Lung microvascular endothelial cell (primary cell): ENCODE measurements around the gene CEP192. TPM values are rescaled to one million over a fixed set of nuclear protein-coding genes. Genes with fewer than 3 reads are reported as not detected.
"Not testable (repeated sequence)": the region's sequence is repeated elsewhere in the genome, so short reads cannot be mapped to it uniquely, and the experiment has no call there.

ENCODE experiments used
- DNase-seq, 2 donors: peaks; one replicate each; pipeline versions ENCODE4 v3.0.0 to v3.0.0-alpha.2; 2010; ENCODE audit warnings: low read depth in 2 of 2
- total RNA-seq: library from RNA; depleted of rRNA; stranded (reverse); fragments of >200 nt; gene quantifications from 2 replicates; pipeline ENCODE4 v1.2.1, GENCODE V29; 2014

Gene CEP192
- total RNA-seq, 1 donor from 2014 or later, result 24.4 TPM

DNA sequence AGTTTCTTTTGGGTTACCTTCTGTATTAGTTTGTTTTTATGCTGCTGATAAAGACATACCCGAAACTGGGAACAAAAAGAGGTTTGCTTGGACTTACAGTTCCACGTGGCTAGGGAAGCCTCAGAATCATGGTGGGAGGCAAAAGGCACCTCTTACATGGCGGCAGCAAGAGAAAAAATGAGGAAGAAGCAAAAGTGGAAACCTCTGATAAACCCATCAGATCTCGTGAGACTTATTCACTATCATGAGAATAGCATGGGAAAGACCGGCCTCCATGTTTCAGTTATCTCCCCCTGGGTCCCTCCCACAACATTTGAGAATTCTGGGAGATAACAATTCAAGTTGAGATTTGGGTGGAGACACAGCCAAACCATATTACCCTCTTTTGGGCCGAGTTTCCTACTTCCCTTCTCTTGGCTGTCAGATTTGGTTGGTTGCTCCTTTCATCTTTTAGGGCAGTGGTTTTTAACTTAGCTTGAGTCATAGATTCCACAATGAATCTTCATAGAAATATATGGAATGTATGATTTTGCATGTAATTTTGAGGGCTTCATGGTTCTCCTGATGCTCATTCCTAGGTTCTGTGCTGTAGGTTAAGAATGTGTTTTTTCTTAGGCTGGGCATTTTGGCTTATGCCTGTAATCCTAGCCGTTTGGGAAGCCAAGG, 44.2 kb downstream of the CEP192 start:
- no peak for DNase-seq

DNA sequence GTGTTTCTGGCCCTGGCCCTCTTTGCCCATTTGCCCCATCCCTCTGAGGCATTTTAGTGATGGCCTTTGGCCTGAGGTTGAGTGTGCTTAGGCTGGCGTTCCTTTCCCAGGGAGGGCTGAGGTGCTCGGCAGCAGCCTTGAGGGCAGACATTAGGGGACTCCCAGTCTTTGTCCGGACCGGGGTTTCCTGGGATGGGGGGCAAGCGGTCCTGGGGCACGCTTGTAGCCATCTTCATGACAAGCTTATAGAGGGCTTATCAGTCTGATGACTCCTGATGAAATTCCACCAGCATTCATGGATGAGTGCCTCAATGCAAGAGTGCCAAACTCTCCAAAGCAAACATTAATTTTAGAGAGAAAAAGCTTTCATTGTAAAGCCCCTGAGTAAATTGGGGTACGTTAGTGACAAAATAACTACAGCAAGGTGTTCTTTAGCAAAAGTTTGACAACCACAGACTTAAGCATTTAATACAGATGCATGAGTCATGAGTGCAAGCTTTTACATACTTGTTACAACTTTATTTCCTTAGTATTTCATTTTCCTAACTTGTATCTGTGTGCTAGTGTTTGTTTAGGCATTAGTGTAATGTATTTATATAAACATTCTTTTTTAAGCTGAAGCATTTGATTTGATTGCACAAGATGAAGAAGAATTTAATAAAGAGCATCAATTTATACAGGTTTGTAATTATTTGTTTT, 45.6 kb downstream of the CEP192 start:
- no peak for DNase-seq

DNA sequence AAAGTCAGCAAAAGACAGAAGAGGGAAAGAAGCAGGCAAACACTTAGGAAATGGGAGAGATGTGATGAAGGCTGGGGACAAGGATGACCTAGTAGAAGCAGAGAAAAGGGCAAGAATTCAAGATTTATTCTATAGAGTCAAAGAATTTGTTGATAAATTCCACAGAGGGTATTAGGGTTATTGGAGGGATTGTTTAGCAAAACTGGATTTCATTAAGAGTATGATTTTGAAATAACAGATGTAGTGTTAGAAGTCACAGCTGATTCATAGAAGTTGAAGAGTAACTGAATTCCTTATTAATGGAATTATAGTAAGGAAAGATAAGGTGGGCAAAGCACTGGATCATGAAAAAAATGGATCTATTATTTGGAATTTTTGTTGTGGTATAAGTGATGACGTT, 48.6 kb downstream of the CEP192 start:
- no peak for DNase-seq

DNA sequence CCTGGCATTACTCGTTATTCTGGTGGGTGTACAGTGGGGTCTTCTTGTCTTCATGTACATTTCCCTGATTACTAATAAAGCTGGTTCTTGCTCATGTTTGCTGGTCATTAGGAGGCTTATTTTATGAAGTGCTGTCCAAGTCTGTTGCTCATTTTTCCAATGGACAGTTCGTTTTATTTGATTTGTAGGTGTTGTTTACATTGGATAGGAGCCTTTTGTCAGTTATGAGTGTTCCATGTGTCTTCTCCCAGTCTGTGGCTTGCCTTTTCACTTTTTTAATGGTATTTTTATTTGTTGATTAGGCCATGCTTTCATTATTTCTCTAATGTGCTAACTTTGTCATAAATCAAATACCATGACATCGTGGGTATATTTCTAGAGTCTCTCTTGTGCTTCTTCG, 51.9 kb downstream of the CEP192 start:
- no peak for DNase-seq

DNA sequence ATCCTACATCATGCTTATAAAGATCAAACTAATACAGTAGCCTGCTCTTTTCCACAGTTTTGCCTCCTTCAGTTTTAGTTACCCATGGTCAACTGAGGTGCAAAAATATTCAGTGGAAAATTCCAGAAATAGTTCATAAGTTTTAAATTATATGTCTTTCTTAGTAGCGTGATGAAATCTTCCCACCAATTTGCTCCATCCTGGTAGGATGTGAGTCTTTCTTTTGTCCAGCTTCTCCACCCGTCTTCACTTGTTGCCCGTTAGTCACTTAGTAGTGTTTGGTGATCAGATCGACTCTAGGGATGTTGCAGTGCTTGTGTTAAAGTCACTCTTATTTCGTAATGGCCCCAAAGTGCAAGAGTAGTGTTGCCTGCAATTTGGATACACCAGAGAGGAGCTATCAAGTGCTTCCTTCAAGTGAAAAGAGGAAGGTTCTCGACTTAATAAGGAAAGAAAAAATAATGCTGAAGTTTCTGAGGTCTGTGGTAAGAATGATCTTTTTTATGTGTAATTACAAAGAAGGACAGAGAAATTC, 57.0 kb downstream of the CEP192 start:
- DNase-seq, result no peak

DNA sequence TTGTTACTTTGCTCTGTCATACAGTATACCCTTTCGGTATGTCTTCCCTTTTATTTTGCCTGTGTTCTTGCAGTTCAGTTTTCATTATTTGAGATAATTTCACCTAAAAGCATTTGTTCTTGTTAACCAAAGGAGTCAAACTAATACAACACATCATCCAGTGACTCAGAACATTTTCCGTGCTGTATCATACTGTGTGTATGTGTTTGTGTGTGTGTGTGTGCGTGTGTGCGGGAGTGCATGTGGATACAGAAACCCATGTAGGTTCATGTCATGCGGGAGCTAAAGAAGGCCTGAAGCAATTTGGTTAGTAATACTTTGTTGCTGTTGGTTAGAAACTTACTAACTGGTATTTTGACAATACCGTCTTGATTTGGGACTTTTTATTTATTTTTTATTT, 60.0 kb downstream of the CEP192 start:
- peak; percentile 34 to 36 for DNase-seq

DNA sequence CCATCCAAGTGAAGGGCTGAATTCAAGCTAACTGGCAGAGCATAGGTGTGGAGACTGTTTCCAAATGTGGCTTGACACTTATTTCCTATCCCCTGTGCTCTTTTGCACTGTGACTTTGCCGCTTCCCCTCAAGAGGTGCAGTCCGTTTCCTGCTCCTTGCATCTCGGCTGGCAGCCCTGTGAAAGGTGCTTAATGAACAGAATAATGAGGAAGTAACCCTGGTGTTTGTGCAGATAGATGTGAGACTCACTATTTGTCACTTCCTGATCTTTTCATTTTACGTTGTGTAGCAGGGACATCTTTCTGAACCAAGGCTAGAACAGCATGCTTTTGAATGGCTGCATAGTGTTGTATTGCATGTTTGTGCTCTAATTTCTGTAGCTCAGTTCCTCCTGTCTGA, 60.8 kb downstream of the CEP192 start:
- DNase-seq, result peak; percentile 24 to 59

DNA sequence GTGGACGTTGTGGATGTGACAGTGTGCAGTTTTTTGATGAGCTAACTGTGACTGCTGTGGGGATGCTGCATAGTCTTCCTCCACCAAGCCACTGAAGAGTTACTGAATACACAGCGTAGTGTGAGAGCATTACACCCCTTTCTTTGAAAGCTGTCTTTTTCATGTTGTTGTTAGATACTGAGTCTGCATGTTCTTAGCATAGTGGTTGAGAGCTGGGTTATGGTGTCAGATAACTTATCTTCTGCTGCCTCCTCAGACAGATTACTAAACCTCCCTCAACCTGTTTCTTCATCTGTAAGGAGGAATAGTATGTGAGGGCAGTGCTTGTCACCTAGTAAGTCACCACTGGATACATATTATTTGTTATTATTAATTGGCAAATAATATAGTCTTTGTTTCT, 63.2 kb downstream of the CEP192 start:
- no peak for DNase-seq

DNA sequence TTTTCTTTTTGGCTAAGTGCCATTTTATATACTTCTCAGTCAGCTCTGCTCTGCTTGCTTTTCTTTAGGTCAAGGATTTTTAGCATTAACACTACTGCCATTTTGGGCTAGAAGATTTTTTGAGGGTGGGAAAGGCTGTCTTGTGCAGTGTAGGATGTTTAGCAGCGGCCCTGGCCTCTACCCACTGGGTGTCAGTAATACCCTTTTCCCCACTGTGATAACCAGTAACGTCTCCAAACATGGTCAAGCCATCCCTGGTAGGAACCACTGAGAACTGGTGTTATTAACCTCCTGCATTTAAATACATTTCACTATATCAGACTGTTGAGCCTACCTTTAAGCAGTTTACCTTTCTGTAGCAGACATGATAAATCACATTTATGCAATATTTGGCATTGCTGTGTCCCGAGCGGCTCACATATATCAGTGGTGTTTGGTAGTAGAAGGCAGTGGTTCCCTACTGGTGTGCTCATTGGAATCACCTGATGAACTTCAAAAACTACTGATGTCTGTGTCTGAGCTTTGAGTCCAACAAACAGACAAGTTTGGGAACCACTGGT, 70.5 kb downstream of the CEP192 start:
- DNase-seq, result no peak

DNA sequence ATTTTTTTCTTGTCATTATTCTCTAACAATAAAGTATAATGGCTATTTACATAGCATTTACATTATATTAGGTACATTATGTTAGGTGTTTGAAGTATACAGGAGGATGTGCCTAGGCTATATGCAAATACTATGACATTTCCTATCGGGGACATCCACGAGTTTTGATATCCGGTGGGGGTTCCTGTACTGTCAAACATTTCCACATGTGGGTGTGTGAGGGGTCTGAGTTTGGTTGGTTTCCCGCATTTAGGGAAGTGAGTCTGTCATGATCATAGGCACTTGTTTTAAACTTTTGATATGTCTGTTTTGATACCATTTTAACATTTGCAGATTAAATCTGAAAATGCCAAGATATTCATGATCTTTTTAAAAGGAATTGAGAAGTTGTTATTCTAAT, 76.0 kb downstream of the CEP192 start:
- peak in 1 of 2 donors; percentile 48 for DNase-seq

DNA sequence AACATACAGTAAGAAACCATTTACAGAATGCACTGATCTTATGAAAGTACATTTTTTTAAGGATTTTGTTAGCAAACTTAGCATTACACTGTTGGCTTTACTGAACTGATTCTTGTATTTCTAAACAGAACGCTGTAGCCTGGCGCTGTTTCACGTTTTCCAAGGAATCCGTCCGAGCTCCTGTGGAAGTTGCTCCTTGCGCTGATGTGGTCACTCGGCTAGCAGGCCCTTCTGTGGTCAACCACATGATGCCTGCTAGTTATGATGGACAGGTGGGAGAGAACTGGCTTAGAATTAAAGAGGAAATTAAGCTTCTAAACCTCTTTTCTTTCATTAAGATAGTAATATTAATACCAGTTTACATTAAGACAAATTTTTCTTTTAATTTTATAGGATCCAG, 76.8 kb downstream of the CEP192 start:
- no peak for DNase-seq

DNA sequence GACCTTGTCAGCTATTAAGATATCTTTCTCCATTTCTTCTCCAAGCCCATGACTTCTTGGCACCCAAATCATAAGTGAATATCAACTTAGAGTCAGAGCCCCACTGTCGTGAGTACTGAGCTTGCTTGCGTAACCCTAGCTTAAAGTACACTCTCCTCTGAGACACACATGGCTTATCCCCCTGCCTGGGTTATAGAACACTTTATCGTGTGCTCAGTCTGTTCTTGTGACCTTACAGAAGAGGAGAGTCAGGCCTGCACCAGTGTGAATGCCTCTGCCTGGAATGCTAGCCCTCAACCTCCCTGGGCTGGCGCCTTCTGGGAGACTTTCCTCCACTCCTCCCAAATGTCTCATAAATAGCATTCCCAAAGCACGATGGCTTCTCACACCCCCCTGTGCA, 79.3 kb downstream of the CEP192 start:
- DNase-seq, result no peak

DNA sequence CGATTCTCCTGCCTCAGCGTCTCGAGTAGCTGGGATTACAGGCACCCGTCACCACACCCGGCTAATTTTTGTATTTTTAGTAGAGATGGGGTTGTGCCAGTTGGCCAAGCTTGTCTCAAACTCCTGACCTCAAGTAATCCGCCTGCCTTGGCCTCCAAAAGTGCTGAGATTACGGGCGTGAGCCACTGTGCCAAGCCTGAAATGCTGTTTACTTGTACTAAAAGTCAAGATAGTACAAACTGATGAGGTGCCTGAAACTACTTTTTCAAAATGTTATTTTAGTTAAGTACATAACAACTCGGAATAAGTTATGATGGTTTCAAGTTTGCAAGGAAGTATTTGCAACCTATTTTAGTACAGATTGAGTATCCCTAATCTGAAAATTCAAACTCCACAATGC, 85.7 kb downstream of the CEP192 start:
- DNase-seq, result no peak

DNA sequence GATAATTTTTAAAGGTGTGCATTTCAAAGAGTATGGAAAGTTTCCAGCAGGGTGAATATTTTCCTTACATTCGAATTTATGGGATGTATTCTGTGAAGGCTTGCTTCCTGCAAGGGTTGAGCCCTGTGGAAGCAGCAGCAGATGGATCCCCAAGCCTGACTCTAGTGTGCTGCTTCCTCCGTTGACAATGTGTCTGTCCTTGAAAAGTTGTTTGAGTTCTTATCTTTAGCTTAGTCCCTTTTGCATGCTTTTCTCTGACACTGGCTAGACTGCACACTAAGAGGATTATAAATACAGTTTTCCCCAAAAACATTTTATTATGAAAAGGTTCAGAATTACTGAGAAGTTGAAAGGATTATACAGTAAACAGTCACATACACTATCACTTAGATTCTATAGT, 86.3 kb downstream of the CEP192 start:
- no peak for DNase-seq

DNA sequence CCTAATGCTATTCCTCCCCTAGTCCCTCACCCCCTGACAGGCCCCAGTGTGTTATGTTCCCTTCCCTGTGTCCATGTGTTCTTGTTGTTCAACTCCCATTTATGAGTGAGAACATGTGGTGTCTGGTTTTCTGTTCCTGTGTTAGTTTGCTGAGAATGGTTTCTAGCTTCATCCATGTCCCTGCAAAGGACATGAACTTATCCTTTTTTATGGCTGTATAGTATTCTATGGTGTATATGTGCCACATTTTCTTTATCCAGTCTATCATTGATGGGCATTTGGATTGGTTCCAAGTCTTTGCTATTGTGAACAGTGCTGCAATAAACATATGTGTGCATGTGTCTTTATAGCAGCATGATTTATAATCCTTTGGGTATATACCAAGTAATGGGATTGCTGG, 86.9 kb downstream of the CEP192 start:
- DNase-seq, result not testable (repeated sequence)

DNA sequence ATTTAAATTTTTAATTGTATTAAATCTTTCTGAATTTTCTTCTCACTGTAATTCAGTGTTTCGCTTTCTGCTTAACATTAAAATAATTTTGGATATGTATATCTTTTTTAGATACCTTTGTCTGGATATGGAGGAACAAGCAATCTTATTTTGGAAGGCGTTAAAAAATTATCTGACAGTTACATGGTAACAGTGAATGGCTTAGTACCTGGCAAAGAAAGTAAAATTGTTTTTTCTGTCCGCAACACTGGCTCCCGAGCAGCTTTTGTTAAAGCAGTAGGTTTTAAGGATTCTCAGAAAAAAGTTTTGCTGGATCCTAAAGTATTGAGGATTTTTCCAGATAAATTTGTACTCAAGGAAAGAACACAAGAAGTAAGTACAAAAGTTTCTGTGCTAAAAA, 95.7 kb downstream of the CEP192 start:
- DNase-seq, result no peak

DNA sequence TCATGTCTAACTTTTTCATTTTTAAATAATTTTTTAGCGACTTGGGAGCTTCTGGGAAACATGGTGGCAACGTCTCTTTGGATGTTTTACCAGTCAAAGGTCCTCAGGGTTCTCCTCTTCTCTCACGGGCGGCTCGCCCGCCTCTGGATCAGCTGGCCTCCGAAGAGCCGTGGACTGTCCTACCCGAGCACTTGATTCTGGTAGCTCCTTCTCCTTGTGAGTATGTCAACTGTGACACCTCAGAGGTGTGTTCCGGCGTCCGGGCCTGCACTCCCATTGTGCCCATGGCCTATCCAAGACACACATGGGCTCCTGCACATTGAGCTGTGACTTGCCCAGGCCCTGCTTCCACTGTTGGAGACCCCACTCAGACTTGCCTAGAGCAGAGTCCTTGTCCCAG, 104.3 kb downstream of the CEP192 start:
- DNase-seq, result no peak

DNA sequence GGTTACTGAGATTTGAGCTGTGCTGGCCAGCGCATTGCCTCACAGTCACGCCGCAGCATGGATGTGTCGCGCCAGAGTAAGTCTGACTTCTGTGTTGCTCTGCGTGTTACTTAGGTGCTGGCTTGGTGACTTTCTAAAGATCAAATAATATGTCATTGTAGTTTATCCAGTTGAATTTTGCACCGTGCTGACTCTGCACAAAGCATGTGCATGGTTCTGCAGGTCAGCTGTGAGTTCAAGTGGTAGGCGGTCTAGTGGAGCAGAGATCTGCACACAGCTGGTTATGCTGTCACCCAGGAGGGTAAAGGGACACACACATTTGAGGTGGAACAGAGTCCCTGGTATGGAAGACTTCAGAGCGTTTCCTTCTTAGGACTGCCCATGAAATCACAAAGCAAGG, 105.1 kb downstream of the CEP192 start:
- DNase-seq, result no peak

DNA sequence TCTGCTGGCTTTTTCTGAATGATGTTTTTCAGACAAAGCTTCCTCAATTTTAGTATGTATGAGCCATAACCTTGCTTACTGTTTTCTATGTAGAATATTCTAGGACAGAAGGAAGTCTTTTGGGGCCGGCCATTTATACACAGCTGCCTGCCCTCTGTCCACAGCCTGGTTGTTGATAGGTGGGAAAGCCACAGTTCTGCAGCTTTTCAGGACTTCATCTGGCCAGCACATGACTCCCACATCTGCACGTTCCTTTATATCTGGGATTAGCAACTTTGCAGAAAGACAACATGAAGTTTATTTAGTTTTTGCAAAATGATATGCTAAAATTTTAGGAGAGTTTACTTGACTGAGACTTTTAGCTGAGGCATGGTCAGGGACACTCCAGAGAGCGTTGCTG, 105.6 kb downstream of the CEP192 start:
- no peak for DNase-seq

DNA sequence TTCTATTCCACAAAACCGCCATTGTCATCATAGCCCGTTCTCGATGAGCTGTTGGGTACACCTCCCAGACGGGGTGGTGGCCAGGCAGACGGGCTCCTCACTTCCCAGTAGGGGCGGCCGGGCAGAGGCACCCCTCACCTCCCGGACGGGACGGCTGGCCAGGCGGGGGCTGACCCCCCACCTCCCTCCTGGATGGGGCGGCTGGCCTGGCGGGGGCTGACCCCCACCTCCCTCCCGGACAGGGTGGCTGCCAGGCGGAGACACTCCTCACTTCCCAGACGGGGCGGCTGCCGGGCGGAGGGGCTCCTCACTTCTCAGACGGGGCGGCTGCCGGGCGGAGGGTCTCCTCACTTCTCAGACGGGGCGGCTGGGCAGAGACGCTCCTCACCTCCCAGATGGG, 106.9 kb downstream of the CEP192 start:
- DNase-seq, result not testable (repeated sequence)

DNA sequence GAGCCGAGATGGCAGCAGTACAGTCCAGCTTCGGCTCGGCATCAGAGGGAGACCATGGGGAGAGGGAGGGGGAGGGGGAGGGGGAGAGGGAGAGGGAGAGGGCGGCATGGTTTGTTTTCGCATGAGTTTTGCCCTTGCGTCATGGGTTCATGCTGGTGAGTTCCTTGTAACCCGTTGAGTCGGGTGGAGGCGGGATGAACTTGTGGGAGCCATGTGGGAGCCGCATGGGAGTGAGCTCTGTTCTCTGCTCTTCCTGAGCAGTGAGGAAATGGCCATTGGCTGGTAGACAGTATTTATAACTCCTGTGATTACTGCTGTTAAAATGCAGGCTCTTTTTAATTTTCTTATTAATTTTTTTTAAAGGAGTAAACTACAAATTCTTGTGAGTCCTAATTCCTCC, 108.0 kb downstream of the CEP192 start:
- DNase-seq, result no peak

DNA sequence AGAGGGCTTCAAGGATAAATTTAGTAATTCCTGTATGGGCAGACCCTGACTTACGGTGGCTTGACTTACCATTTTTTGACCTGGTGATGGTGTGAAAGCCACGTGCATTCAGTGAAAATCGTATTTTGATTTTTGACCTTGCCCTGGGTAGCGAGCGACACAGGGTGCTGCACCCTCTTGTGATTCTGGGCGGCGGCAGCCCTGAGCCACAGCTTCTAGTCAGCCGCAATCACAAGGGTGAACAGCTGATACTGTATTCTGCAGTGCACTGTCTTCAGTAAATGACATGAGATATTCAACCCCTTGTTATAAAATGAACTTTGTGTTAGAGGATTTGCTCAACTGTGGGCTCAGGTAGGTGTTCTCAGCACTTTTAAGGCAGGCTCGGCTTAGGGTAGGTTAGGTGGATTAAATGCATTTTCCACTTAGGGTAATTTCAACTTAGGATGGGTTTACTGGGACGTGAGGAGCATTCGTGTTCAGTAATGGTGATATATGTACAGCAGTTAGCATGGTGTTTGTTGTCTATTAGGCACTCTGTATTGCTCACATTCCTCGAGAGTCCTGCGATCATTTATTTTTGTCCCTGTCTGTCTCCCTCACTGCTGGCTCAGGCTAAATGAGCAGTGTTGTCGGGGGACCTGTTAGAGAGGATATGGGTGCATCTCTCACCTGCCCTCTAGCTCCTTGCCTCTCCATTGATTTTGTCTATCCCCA, 109.9 kb downstream of the CEP192 start:
- DNase-seq, result no peak
